Lung microvascular endothelial cell (primary cell): ENCODE results near the gene RAPGEF5. TPM values are rescaled to one million over a fixed set of nuclear protein-coding genes. Genes with fewer than 3 reads are reported as not detected.

Experiments used
- DNase-seq, 2 donors: peaks; one replicate each; pipeline versions ENCODE4 v3.0.0 to v3.0.0-alpha.2; 2010; ENCODE audit warnings: low read depth in 2 of 2
- total RNA-seq: library from RNA; depleted of rRNA; stranded (reverse); fragments of >200 nt; gene quantifications from 2 replicates; pipeline ENCODE4 v1.2.1, GENCODE V29; 2014

The RAPGEF5 gene
- total RNA-seq, 1 donor from 2014 or later, result 110 TPM

DNA sequence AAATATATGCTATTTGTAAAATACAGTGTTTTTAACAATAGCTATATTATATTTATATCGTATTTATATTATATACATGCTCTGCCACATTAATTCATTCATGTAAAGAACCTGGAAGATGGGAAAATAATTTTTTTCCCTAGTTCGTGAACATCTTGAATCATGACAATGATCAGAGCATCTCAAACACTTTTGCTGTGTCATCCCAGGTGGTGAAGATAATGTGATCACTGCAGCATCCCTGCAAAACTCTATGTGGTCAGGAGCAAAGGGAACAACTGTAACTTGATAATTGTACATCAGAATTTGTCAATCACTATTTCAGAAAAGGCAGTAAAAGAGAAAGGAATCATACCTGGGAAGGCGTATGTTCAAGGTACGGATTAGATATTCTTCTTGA, 39.3 kb downstream of the RAPGEF5 start:
- DNase-seq, result no peak

DNA sequence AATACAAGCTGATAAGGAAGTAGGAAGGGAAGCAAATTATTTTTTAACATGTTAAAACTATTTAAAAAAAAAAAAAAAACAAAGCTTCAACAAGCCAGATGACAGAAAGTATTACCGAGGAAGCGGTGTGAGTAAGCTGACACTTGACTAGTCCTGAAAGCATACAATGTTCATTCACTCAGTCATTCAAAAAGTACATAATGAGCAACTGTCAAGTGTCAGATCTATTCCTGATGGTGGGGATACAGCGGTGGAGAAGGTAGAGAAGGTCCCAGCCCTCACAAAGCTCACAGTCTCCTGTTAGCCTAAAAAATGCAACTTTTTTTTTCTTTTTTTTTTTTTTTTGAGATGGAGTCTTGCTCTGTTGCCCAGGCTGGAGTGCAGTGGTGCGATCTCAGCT, 40.0 kb downstream of the RAPGEF5 start:
- DNase-seq, result no peak

DNA sequence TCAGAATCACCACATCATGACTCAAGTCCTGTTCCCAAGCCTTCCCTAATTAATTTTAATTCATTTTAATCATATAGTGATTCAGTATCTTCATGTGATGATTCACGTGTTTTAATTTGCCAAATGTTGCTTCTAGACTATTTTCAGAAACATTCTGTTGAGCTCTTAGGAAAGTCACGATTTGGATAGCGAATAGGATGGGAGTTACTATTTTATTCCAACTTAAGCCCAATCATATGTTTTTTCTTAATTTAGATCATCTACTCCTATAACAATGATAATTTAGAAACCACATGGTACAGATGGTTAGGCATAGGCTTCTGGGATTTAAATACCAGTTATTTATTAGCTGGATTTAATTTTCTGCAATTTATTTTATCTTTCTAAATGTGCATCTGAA, 49.1 kb downstream of the RAPGEF5 start:
- no peak for DNase-seq

DNA sequence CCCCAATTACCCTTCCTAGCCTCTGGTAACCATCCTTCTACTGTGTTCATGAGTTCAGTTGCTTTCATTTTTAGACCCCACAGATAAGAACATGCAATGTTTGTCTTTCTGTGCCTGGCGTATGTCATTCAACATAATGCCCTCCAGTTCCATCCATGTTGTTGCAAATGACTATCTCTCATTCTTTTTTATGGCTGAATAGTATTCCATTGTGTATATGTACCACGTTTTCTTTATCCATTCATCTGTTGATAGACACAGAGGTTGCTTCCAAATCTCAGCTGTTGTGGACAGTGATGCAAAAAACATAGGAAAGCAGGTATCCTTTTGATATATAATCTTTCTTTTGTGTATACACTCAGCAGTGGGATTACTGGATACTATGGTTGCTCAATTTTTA, 51.2 kb downstream of the RAPGEF5 start:
- DNase-seq, result no peak

DNA sequence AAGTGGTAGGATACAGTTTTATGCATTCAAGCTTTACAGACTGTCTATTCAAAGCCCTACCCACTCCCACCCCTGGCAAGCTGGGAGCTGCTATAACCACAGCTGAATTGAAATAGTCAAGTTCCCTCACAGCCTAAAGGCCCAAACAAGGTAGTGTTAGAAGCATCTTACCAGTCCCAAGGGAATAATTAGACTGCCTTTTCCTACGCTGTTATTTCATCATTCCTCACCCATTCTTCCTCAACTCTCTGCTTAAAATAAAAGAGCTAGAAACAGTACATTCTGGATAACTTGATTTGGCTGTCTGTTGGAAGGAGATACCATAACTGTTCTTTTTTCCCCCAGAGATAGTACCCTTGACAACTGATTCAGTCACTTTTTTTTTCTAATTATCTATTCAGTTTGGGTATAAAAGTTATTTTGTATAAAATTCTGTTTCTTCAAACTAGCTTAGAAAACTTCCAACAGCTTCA, 54.0 kb downstream of the RAPGEF5 start:
- DNase-seq, result no peak

DNA sequence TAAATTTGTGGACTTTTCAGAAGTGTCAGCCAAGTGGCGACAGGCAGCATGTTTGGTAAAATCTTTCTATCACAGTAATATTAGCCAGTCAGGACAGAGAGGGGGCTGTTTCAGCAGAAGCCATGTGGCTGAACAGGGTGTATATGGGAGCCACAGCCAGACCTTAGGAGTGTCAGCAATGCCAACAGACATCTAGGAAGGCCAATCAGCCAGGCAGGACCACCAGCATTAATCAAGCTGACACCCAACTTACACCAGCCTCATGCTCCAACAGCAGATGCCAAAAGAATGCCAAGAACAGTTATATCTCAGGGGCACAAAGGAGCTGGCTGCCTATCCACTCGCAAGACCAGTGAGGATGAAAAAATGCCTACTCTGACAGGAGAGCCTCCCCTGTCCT, 54.8 kb downstream of the RAPGEF5 start:
- no peak for DNase-seq

DNA sequence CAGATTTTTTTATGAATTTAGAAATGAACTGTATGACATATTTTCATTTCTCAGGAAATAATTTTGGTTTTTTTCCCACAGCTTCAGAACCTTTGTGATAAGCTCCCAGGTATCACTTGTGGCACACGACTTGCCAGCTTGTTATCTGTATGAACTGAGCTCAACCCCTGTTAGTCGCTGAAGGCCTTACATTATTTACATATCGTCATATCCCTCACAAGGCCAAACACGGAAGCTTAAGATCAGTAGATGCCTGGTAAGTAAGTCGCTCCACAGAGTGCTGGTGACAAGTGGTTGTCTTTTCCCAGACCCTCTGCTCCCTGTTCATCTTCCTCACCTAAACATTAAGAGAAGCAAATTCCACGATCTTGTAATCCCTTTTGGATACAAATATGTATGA, 55.2 kb downstream of the RAPGEF5 start:
- DNase-seq, result peak in 1 of 2 donors; percentile 8

DNA sequence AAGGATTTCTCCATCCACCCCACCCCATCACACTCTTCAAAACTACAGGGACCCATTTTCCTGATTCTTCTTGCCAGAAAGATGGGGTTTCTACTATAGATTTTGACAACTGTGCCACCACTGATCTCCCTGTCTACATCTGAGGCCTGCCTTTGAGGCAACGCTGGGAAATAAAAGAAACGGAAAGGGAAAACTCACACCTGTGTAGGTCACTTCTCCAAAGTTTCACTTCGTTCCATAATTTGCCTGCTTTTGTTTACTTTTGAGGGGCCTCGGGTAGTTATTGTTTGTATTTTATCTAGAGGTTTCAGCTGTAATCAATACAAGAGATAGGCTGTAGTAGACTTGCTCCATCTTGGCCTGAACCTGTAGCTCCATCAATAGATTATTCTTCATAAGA, 56.1 kb downstream of the RAPGEF5 start:
- no peak for DNase-seq

DNA sequence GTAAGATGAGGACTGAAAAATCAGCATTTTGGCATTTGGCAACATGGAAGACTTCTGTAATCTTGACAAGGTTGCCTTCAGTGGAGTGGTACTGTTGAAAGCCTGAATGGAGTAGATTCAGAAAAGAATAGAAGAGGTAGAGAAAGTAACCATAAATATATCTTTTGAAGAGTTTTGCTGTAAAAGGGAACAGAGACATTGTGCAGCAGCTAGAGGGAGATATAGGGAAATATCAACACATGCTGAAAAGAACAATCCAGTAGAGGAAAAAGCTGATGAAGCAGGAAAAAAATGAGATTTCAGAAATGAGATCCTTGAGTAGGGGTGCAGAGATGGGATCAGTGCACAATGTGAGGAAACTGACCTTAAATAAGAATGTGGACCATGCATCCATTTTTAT, 60.0 kb downstream of the RAPGEF5 start:
- DNase-seq, result peak; percentile 42 to 48

DNA sequence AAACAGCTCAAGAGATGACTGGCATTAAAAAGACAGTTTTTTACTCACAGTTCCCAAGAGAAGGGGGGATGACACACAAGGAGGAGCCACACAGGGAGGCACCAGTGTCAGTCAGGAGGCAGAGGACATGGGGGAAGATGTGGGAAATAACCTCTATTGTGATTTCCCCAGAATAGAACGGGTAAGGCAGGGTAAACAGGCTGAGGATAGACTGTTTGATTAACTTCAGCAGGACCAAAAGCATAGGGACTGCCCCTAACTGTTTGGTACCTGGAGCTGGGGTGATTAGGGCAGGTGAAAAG, 60.7 kb downstream of the RAPGEF5 start:
- no peak for DNase-seq

DNA sequence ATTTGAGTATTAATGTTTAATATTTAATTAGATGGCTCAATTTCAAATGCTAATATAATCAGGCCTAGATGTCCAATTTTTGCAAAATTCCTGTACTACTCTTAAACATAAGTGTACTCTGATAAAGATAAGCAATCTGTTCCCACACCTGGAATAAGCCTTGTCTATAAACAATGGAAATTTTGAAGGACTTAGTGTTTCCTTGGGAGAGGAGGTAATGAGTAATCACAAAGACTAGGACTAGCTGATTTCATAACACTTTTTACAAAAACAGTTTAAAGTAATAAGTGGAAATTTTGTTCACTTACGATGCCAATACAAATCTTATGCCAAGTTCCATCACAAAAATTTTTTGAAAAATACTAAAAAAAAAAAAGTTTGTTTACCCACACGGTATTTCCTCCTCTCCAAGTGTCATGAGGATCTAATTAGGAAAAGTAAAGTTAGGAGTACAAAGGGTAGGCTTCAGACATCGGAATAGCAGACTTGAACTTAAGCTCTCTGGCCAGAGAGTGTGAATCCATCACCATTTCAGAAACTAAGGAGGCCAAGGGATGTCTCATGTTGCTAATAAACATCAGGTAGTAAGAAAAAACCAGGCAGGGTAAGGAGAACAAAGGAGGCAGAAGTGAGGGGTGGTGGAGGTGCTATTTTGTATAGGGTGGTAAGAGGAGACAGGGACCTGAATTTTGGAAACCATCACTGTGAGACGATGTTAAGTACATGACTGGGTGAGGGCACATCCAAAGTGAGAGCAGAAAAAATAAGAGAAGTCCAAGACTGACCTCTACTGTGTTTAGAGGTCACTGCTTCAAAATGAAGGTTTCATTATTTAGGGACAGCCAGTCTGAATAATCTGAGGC, 61.3 kb downstream of the RAPGEF5 start:
- DNase-seq, result peak; percentile 20 to 83

DNA sequence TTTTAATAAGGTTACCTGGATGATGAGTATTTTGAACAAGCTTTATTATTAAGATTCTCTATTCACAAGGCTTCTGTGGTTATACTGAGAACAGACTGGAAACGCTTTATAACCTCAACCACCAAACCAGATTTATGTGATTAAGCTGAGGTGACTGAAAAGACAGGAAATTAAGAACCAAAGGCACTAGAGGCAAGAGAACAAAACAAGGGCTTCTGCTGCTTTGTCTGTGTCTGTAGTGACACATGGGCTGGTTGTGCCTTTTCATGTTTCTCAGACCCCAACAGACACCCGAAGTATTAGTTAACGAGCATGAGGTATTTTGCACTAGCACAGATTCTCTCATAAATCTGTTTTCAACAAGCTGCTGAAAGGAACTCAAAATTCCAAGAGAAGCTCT, 64.4 kb downstream of the RAPGEF5 start:
- no peak for DNase-seq

DNA sequence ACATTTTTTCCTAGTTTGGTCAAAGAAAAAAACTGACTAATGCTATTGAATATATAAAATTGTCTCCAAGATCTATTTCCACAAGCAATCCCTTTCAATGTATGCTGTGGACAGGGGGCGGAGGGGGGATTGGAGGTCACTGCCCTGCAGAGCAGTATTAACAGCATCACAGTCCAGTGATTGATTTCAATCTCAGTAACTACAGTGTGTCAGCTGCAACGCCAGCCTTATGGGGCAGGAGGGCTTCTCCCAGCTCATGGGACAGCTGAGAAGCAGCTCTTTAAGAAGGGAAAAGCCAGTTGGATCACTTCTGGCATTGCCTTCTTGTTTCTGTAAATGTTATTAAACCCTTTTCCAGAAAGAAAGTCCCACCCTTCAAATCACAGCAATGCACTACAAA, 65.0 kb downstream of the RAPGEF5 start:
- DNase-seq, result no peak

DNA sequence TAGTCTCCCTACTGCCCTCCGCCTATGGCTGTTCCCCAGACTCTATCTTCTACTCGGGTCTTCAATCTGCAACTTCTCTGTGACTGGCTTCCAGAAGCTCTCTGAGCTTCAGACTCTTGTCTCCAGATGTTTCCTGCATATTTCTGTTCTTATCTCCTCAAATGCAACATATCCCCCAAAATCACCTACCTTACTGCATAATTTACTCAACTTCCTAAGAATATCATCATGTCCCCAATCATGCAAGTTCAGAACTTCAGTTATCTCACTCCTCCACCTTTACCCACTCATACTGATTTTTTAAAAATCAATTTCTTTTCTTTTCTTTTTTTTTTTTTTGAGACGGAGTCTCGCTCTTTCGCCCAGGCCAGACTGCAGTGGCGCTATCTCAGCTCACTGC, 68.8 kb downstream of the RAPGEF5 start:
- DNase-seq, result no peak

DNA sequence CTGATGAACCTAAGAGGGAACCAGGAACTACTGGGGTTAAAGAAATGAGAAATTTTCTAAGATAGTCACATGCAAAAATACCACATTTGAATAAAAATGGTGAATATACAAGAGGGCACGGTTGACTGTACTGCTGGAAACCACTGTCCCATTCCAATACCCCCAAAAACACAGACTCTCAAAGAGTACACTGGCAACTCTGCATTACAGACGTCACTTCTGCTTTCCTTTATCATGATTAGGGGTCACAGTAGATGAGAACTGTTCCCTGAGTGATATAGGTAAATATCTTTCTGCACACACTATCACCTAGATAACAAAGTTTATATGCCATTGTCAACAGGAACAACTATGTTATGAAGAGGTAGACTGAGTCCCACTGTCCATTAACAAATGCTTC, 69.5 kb downstream of the RAPGEF5 start:
- DNase-seq, result no peak

DNA sequence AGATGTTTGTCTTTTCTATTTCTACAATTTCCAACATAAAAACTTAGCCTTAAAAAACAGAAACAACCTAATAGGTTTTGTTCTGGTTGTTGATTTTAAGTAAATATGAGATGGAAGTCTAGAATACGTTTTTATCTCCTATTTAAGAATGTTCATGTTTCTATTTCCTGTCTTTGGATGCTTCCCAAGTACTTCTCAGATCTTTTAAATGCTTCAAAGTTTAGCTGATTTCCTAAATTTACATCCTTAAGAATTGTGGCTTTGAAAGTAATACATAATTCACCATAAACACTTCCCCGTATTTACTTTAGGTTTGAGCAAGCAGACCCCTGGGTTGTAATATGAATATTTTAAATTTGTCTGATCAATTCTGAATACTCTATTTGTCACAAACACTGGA, 70.5 kb downstream of the RAPGEF5 start:
- DNase-seq, result no peak

DNA sequence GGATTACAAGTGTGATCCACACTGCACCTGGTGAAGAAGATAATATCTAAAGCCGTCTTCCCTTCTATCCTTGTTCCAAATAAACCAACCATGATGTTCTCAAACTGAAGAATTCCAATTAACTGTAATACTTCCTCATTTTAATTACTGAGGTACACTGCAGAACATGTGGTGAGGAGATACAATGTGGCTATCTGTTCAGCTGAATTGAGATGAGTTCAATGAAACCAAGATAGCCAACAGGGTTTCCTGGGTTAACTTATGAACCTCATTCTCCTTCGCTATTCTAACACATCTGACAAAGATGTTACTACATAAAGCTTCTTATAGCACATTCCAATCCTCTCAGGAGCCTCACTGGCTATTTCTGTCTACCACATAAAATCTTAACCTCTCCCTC, 75.5 kb downstream of the RAPGEF5 start:
- DNase-seq, result no peak

DNA sequence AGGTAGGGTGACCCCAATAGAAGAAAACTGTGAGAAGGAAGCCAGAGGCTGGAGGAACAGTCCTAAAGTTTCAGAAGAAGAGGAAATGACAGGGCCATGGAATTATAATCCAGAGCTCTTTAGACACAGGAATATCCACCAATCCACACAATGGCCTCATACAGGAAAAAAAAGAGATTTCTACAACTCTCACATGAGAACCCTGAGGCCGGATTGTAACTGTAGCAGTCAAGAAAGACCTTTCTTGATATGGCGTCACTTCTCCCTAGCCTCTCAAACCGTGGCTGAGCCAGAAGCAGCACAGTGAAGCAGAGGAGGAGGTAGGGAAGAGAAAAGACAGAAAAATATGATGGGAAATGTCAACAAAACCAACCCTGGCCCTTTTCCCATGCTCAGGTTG, 76.9 kb downstream of the RAPGEF5 start:
- no peak for DNase-seq

DNA sequence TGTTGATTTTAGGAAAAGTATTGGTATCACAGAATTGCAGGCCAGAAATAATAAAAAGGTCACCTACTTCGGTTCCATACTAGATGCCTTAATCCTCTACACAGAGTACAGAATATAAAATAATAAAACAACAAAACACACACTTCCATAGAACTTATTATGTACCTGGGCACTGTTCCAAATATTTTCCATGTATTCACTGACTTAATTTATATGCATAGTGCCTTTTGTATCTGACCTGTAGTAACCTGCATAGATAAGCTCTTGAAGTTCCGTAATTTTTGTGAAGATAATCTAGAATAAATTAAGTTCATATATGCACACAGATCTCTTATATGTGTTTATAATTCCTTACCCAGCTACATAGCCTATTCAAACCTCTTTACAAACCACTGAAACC, 78.3 kb downstream of the RAPGEF5 start:
- DNase-seq, result peak in 1 of 2 donors; percentile 45

DNA sequence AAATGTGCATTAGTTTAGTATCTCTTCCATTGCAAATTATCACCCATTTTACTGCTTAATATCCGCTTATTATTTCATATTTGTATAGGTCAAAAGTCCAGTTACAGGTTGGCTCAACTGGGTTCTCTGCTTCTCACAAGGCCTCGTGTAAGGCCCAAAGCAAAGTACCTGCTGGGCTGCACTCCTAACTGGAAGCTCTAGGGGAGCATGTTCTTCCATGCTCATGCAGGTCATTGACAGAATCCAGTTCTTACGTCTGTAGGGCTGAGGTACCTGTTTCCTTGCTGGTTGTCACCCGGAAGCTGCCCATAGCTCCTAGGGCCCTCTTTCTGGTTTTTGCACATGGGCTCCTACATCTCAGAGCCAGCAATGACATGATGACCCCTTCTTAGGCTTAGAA, 79.6 kb downstream of the RAPGEF5 start:
- DNase-seq, result no peak

DNA sequence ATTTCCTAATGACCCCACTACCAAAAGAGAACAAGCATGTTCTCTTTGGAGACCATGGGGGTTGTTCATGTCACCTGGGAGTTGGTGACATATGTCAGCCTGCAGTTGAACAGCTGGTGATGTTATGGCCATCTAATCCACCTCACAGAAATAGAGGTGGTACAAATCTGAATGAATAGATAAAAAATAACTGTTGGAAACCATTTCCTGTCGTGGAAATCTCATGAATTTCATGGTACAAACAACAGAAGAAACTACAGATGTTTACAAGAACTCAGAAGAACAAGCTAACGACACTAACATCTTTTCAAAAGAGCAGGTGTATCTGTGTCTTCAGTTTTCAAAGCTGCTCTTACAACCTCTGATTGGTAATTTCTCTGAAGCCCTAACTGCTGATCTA, 81.3 kb downstream of the RAPGEF5 start:
- DNase-seq, result no peak

DNA sequence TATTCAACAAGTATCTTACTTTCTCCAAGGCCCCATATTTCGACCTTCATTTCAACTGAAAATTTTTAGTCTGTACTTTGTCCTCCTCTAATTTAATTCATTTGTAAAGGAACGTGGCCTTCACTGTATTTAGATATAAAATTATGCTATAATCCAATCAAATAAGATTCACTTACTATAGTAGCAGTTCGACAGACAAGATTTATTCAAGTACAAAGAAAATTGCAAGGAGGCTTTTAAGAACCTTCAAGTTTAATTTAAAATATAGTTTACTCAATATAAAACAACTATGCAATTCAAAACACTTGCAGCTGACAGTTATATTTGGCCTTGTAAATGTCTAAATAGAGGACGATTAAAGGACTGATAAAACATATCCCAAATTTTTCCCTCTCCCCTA, 85.6 kb downstream of the RAPGEF5 start:
- DNase-seq, result no peak

DNA sequence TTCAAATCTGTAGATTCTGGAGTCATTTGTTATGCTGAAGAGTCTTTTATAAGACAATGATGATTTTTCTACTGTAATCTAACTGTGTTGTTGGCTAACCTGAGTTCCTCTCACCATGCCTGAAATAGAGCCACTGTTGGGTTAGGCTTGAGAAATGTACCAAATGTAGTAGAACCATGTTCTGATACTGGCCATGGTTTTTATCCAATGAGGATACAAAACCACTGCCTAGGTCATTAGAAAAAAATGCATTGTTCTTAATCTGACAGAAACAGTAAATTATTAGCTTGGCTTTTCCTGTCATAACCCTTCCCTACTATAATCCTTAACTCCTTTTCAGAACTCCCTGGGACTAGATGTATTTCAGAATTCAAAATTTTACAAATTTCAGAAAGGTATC, 86.6 kb downstream of the RAPGEF5 start:
- DNase-seq, result peak in 1 of 2 donors; percentile 37

DNA sequence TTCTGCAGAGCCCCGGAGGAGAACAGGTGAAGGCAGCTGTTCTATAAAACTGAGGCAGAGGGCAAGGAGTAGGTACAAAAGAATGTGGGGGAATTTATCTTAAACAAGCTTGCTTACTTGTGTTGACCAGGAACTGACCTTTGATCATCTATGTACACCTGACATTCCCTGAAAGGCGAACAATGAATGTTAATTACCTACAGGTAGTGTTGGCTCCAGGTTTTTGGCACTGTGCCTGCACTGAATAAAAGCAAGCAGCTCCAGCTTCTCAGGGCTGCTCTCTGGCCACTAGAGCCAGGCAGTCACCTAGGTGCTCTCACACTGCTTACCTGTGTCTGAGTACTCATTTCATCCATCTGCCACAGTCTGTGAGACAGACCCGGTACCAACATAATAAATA, 87.0 kb downstream of the RAPGEF5 start:
- DNase-seq, result no peak
